Measurements from ENCODE around the gene SPATS2. TPM values are rescaled to one million over a fixed set of nuclear protein-coding genes. Genes with fewer than 3 reads are reported as not detected.
"Not testable (repeated sequence)": the region's sequence is repeated elsewhere in the genome, so short reads cannot be mapped to it uniquely, and the experiment has no call there.

SPATS2 gene
- polyA plus RNA-seq, 1 experiment = 23.1 TPM

DNA sequence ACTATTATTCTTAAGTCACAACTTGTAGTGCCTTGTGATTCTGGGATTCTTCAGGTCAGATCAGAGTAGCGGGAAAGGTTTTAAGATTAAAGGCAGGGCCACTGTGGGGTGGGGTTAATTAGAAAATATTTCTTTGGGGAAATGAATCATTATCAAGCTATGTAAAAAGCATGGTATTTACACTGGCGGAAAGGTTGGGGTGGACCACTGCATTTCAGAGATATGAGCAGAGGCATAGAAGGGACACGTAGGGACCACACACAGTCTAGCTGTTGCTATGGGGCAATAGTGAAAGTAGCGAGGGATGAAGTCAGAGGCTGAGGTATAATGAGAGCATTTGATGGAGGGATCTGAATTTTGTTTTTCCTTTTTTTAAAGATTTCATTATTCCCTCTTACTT, 139.9 kb downstream of the SPATS2 start:
- DNase-seq (ENCODE audit: low read depth) = peak; percentile 69
- Histone ChIP-seq H3K36me3 (ENCODE audit: control insufficient read depth, insufficient read depth, low read length) (peaks cover 1% of the 10 kb centered on the region; the same call in 1 of the 2 replicates), H3K4me3 (ENCODE audit: low read depth, low read length) (no peak overlapping the region), H3K27me3 (ENCODE audit: control insufficient read depth, insufficient read depth, low read length) (no peaks in the 10 kb centered on the region)
- POLR2A ChIA-PET = no interaction called here
- CTCF ChIA-PET = interaction anchor here (1.1 to 16.4 kb wide), 5 partner anchors 149 to 175 kb away, joined by 5 to 315 read pairs (median 7); no protein-coding TSS in a partner anchor
- TF ChIP-seq, protein P1, sequence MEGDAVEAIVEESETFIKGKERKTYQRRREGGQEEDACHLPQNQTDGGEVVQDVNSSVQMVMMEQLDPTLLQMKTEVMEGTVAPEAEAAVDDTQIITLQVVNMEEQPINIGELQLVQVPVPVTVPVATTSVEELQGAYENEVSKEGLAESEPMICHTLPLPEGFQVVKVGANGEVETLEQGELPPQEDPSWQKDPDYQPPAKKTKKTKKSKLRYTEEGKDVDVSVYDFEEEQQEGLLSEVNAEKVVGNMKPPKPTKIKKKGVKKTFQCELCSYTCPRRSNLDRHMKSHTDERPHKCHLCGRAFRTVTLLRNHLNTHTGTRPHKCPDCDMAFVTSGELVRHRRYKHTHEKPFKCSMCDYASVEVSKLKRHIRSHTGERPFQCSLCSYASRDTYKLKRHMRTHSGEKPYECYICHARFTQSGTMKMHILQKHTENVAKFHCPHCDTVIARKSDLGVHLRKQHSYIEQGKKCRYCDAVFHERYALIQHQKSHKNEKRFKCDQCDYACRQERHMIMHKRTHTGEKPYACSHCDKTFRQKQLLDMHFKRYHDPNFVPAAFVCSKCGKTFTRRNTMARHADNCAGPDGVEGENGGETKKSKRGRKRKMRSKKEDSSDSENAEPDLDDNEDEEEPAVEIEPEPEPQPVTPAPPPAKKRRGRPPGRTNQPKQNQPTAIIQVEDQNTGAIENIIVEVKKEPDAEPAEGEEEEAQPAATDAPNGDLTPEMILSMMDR (IDR thresholded peaks at IDR 0.05; ENCODE audit: insufficient read depth, low read depth, low read length) = no peak

DNA sequence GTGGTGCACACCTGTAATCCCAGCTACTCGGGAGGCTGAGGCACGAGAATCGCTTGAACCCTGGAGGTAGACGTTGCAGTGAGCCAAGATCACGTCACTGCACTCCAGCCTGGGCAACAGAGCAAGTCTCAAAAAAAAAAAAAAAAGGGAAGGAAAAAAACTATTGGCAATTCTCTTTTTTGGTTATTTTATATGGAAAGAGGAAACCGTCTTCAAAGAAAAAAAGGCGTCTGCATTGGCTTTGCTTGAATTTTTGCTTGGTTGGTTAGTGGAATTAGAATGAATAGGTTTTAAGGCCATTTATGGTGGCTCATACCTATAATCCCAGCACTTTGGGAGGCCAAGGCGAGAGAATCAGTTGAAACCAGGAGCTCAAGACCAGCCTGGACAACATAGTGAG, 142.4 kb downstream of the SPATS2 start:
- POLR2A ChIA-PET; H3K4me3 ChIP-seq (ENCODE audit: low read depth, low read length); H3K27me3 ChIP-seq (ENCODE audit: control insufficient read depth, insufficient read depth, low read length); H3K36me3 ChIP-seq (ENCODE audit: control insufficient read depth, insufficient read depth, low read length); DNase-seq (ENCODE audit: low read depth): not testable (repeated sequence)
- CTCF ChIA-PET = interaction anchor here (1.1 to 16.4 kb wide), 5 partner anchors 71 to 221 kb away, joined by 3 to 315 read pairs (median 5); no protein-coding TSS in a partner anchor

DNA sequence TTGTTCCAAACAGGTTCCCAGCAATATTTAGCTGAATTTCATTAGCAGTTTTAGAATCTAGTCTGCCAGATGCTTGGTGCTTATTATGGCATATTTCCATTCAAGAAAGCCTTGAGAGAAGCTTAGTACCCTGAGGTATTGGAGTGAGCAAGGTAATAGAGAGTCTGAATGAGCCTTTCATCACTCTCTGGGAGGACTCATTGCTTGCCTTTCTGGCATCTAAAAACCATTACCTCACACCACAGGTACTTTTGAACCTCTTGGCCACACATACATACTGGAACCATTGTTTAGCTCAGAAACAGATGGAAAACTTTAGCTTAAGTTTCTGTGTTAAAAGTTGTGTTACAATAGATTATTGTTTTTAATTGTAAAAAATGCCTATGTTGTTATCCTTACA, 144.1 kb downstream of the SPATS2 start:
- POLR2A ChIA-PET = no interaction called here
- H3K27me3 ChIP-seq (ENCODE audit: control insufficient read depth, insufficient read depth, low read length) = no peaks in the 10 kb centered on the region
- TF ChIP-seq, protein P1 (IDR thresholded peaks at IDR 0.05; ENCODE audit: insufficient read depth, low read depth, low read length) = no peak
- no peak overlapping the region for H3K4me3 ChIP-seq (ENCODE audit: low read depth, low read length)
- H3K36me3 ChIP-seq (ENCODE audit: control insufficient read depth, insufficient read depth, low read length) = no peaks in the 10 kb centered on the region
- no peak for DNase-seq (ENCODE audit: low read depth)
- CTCF ChIA-PET = interaction anchor here (1.4 to 16.4 kb wide), 5 partner anchors 145 to 223 kb away, joined by 3 to 315 read pairs (median 58); partner anchors contain the start of genes DNAJC22 and SPATS2

DNA sequence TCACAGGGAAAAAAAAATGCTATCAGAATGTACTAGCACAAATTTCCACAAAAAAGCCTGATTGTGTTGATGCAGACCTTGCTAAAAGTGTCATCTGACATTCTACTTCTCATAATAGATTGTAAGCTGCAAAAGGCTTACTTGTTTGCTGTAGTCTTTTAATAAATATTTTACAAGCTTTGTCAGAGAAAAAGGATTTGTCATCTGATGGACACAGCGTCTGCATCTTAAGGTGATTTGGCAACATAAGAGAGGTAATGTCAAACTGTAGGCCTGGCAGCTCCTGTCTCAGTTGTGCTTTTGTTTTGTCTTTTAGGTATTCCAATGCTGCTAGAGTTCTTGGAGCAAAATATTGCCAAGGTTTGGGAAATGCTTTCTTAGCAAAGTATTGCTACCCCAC, 145.3 kb downstream of the SPATS2 start:
- ChIA-PET POLR2A (interaction anchor here (0.6 kb wide), 1 partner anchor 382 kb away, joined by 3 read pairs; no protein-coding TSS in a partner anchor), CTCF (interaction anchor here (0.8 to 16.4 kb wide), 9 partner anchors 13 to 230 kb away, joined by 3 to 315 read pairs (median 18); partner anchors contain the start of genes DNAJC22 and SPATS2)
- DNase-seq (ENCODE audit: low read depth) = no peak
- Histone ChIP-seq H3K36me3 (ENCODE audit: control insufficient read depth, insufficient read depth, low read length) (no peaks in the 10 kb centered on the region), H3K27me3 (ENCODE audit: control insufficient read depth, insufficient read depth, low read length) (no peaks in the 10 kb centered on the region), H3K4me3 (ENCODE audit: low read depth, low read length) (no peak overlapping the region)
- TF ChIP-seq, protein P1 (IDR thresholded peaks at IDR 0.05; ENCODE audit: insufficient read depth, low read depth, low read length) = no peak

DNA sequence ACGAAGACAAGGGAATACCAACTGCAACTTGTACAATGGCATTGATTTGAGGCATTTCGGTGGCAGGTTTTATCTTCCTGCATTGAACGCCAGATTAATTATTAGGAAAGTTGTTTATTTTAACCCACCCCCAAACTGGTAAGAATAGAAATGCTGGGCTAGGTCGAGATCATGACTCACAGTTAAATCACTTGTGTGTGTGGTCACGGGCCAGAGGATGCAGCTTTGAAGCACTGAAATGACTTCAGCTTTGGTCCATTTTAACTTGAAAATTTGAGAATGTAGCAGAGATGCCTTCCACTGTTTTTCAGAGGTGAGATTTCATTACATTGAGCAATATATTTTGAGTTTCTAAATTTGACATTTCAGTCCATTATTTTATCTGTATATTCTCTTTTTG, 148.0 kb downstream of the SPATS2 start:
- Histone ChIP-seq H3K36me3 (ENCODE audit: control insufficient read depth, insufficient read depth, low read length) (0 out of 2 replicates have a peak, but pooled peaks cover 1% of the 10 kb centered on the region), H3K4me3 (ENCODE audit: low read depth, low read length) (no peak overlapping the region), H3K27me3 (ENCODE audit: control insufficient read depth, insufficient read depth, low read length) (no peaks in the 10 kb centered on the region)
- TF ChIP-seq, protein P1 (IDR thresholded peaks at IDR 0.05; ENCODE audit: insufficient read depth, low read depth, low read length) = no peak
- POLR2A ChIA-PET = interaction anchor here (0.5 to 0.6 kb wide), 2 partner anchors 50 to 1968 kb away, joined by 3 to 5 read pairs; no protein-coding TSS in a partner anchor
- peak; percentile 13 for DNase-seq (ENCODE audit: low read depth)
- CTCF ChIA-PET = interaction anchor here (1.0 to 16.4 kb wide), 14 partner anchors 11 to 227 kb away, joined by 3 to 315 read pairs (median 14); partner anchors contain the start of genes C1QL4, DNAJC22 and SPATS2

Measured in BJ (cell line).